ENCODE measurements around the gene CHTF8.
"Not testable (repeated sequence)": the region's sequence is repeated elsewhere in the genome, so short reads cannot be mapped to it uniquely, and the experiment has no call there.

CHTF8 gene

DNA sequence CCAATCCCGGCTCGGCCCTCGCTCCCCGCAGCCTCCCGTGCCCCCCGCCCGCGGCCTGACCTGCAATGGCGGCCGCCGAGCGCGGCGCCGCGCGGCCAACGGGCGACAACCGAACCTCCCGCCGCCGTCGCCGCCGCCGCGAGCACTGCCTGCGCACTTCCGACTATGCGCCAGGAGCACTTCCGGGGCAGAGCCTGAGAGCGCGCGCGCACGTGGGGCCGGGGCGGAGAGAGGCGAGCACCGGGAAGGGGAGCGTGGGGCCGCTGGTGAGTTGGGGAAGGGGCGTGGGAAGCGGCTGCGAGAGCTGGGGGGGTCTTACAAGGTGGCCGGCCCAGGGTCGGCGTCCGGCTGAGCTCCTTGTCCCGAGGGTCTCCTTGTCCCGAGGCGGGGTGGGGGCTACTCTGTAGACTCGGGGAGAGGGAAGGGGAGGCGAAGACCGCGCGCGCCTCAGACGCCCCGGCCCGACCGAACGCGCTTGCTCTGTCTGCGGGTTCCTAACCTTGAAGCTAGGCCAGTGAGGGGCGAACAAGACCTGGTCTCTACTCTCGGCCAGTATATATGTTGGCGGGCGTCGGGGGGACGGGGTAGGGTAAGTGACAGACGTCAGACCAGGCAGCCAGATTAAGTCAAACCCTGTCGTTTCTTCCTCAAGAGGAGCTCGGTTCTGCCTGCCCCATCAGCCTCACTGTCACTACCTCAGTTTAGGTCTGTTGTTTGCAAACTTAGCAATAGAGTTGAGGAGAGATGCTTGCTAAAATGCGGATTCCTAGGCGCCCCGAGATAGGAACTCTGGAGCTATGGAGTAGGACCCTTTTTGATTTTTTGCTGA, at the start of gene CHTF8, which contains the start of gene UTP4:
Gene CHTF8, minus strand, starts transcription at position 165 of the 829 bp plus-strand sequence. CDS start 11,130 bp downstream, outside the sequence.
Gene UTP4, plus strand, starts transcription at position 226 of the 829 bp plus-strand sequence. CDS start 811 bp downstream, outside the sequence.
- peak; percentile 86 for DNase-seq

GRCh38 chr16:69180011-69180338, 47.6 kb upstream of the CHTF8 start:
- no peak for DNase-seq

- DNase-seq = no peak
Observed at GRCh38 chr16:69179328-69180010, 47.1 kb upstream of the CHTF8 start.

DNA sequence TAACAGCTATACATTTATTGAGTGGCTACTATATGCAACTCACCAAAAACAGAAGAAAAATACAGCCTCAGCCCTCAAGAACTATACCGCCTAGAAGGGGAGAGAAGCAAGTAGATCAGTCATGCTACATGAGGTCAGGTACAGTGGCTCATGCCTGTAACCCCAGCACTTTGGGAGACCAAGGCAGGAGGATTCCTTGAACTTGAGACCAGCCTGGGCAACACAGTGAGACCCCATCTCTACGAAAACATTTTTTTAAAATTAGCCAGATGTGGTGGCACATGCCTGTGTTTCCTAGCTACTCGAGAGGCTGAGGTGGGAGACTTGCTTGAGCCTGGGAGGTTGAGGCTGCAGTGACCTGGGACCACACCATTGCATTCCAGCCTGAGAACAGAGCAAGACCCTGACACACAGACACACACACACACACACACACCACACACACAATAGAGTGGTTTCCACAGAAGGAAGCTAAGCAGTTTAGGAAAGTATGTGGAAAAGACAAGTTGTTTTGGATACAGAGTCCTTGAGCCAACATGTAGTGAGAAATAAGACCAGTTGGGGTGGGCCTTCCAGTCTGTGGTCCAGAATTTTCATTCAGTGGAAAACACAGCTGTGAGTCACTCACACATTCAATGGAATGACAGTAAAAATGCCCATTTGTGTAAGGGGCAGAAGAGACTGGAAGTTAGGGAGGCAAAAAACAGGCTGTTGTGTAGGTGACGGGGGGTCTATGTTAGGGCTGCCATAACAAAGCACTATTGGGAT, 43.8 kb upstream of the CHTF8 start:
- DNase-seq = no peak

GRCh38 chr16:69171325-69172084, 39.1 kb upstream of the CHTF8 start:
- DNase-seq = no peak

DNA sequence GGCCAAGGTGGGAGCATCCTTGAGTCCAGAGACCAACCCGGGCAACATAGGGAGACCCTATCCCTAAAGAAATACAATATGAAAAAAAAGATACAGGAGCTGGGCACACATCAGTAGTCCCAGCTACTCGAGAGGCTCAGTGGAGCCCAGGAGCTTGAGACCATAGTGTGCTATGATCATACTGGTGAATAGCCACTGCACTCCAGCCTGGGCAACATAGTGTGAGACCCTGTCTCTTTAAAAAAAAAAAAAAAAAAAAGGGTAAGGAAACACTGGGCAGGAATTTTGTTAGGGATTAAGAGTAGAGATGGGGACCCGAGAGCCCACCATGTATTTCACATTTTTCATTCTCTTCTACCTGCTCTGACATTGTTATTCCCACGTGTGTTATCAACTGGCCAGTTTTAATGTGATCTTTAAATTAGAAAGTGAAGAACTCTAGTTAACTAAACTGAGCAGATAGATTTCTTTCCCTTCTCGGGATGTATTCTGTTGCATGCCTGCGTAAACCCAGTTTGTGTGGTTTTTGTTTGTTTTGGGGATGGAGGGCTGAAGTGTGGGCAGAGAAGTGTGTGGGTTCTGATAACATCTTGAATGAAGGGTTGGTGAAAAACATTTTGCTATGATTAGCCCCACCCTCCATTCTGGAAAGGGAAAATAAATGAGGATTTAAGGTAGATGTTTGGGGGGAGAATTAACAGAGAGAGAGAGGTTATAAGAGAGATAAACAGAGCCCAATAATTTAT, 37.4 kb upstream of the CHTF8 start:
- no peak for DNase-seq

GRCh38 chr16:69169051-69169450, 36.7 kb upstream of the CHTF8 start:
- DNase-seq = no peak

DNA sequence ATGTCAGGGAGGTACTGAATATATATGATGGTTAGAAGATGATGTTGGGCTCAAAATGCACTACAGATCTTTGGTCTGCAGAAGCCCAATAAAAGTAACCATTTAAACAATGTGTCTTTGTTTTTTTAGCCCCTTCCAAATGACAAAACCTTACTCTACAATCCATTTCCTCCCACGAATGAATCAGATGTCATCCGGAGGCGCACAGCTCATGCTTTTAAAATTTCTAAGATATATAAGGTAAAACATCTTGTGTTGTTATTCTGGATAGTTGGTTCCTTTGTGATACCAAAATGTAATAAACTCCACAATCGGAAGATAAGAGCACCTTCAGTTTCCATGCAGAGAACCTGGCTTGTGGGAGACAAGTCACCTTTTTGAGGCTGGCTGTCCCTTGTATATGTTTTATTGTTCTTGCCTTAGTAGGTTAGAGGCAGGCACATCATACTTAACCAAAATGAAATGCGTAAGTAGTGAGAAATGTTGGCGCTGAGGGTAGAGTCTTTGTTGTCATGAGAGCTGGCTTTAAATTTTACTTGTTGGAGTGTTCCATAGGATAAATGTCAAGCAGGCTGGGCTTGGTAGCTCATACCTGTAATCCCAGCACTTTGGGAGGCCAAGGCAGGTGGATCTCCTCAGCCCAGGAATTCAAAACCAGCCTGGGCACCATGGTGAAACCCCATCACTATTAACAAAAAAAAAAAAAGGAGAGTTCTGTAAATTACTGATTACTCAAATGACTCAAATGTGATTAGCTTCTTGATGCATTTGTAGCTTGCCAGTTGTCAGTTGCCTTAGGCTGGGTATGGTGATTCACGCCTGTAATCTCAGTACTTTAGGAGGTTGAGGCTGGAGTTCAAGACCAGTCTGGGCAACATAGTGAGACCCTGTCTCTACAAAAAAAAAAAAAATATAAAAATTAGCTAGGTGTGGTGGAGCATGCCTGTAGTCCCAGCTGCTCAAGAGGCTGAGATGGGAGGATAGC, 34.9 kb upstream of the CHTF8 start:
- DNase-seq = no peak

GRCh38 chr16:69166221-69166833, 33.9 kb upstream of the CHTF8 start:
- DNase-seq = peak; percentile 49

DNA sequence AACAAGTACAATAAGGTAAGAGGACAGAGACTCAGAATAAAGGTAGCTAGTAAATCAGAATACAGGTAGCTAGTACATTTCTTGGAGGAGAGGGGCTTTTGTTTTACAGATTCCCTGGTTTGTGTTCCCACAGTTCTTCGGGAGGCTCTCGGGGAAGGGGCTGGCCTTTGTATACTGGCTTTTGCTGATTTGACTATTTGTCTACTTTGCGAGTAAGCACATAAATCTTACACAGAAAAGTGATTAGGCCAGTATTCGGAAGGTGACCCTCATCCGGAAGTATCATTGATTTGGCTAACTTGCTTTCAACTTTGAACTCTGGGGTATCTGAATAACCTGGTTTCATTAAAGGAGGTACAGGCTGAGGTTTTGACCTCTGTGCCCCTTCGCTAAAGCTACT, 33.2 kb upstream of the CHTF8 start:
- DNase-seq = no peak

GRCh38 chr16:69160192-69160591, 27.8 kb upstream of the CHTF8 start:
- DNase-seq = no peak

DNA sequence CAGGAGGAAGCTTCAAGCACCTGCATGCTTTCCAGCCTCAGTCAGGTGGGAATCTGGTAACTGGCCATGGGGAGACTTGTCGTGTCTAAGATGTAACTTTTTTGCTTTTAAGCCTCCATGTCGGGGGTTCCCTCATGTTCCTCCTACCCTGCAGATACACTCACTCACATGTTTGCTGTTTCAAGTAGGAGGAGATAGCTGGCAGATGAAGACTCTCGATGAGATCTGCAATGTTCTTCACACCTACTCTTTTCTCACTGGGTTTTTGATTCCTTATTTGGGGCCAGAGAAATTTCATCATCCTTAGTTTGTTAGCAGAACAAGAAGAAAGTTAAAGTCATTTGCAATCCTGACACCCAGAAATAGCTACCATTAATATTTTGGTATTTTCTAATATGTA, 24.8 kb upstream of the CHTF8 start:
- DNase-seq = no peak

DNA sequence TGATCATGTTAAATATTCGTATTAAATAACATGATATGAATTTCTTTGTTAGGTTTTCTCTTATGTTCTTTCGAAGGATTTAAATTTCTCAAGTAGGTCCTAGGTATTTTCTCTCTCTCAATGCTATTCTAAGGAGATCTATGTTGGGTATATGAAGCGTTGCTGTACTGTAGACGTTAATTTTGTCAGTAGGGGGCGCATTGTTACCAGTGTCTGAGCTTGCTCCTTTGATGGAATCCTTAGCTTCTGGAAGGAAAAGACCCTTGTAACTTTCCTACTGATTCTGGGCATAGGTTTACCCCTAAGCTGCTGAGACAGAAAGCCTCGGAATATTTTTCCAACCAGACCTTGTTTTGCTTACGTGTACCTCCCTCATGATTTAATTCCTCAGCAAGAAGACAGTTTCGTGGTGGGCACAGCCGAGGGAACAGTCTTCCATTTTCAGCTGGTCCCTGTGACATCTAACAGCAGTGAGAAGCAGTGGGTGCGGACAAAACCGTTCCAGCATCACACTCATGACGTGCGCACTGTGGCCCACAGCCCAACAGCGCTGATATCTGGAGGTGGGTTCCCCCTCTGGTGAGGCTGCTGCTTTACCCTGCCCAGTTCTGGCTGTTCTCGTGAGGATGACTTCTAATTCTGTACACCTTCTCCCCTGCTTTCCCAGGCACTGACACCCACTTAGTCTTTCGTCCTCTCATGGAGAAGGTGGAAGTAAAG, 17.9 kb upstream of the CHTF8 start:
- no peak for DNase-seq

GRCh38 chr16:69149621-69150020, 17.2 kb upstream of the CHTF8 start:
- DNase-seq = not testable (repeated sequence)

DNA sequence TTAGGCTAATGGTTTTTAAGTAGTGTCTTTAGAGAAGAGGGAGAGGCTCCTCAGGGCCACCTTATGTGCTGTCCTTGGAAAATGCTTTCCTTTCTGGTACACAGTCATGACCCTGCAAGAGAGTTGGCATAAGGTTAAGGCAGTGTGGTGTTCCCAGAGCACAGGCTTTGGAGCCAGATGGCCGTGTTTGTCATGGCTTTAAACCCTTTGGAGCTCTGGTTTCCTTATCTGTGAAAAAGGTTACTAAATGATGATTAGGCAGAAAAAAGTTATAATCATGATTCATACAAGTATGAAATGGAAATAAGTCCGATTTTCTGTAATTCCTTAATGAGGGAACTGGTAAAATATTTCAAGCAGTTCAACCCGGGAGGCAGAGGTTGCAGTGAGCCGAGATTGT, 13.3 kb upstream of the CHTF8 start:
- no peak for DNase-seq

DNA sequence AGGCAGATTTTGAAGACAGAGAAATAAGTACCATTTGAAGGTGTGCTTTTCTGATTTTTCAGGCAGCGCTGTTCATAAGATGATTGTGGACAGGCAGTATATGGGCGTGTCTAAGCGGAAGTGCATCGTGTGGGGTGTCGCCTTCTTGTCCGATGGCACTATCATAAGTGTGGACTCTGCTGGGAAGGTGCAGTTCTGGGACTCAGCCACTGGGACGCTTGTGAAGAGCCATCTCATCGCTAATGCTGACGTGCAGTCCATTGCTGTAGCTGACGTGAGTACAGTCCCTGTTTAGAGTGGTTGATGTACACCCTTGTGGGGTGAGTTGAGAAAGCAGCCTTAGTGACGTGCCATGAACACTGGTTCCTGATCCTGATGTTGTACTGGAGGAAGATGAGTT, 10.7 kb upstream of the CHTF8 start:
- DNase-seq = no peak

DNA sequence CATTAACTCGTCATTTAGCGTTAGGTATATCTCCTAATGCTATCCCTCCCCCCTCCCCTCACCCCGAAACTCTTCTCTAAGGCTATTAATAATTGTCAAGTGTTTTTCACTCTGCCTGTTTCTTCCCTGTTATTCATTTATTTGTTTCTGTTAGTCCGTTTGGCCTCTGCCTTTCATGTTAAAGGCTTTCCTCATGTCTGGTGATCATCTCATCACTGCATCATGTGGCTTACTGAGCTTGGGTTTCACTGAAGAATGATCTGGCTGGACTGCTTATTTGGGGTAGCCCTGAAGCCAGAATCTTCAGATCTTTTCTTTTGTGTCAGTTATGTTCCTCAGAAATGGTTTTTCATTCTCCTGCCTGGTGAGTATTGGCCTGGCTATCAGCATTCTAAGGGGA, 9.5 kb upstream of the CHTF8 start:
- no peak for DNase-seq

DNA sequence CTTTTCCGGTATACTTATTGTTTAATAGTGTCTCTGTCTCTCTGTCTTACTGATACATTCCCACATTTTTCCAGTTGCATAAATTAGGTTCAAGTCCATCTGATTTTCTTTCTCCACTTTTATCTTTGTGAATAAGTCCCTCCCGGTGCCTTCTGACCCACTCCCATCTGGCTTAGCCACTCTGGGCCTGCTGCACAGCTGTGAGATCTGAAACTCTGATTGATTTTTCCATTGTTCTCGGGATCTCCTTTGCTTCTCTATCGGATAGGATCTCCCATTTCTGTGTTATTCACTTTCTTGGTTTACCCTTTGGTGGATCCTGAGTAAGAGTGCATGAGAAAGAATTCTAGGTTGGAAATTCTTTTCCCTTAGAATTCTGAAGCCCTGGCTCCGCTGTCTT, 8.6 kb upstream of the CHTF8 start:
- no peak for DNase-seq

DNA sequence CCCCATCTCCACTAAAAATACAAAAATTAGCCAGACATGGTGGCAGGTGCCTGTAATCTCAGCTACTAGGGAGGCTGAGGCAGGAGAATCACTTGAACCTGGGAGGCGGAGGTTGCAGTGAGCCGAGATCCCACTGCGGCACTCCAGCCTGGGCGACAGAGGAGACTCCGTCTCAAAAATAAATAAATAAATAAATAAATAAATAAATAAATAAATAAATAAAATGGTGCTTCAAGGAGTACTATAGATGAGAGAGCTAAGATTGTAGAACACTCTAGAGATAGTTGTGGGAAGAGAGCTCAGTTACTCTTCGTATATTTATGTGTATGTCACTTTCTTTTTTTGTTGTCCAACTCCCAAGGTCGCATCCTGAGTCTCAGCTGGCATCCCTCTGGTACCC, 7.1 kb upstream of the CHTF8 start:
- not testable (repeated sequence) for DNase-seq

GRCh38 chr16:69138608-69139007, 6.2 kb upstream of the CHTF8 start:
- no peak for DNase-seq

Data from activated T-cell treated with anti-CD3 and anti-CD28 coated beads, Interleukin-2, amount 50 U/mL, for 1 hour (primary cell).